Left renal pelvis (tissue), 4 donors: Measurements from ENCODE around the gene B3GALNT2. TPM values are rescaled to one million over a fixed set of nuclear protein-coding genes. Genes with fewer than 3 reads are reported as not detected.
A peak's percentile ranks its signal among the peaks of the same experiment; 100 is the strongest.
"Not testable (repeated sequence)": the region's sequence is repeated elsewhere in the genome, so short reads cannot be mapped to it uniquely, and the experiment has no call there.

Experiments
- DNase-seq, 4 donors: peaks; one replicate each; pipeline ENCODE4 v3.0.0-alpha.2; 2013; ENCODE audit warnings: low read depth in 4 of 4, low spot score in 3 of 4
- polyA plus RNA-seq, 4 donors: library from polyadenylated mRNA; unstranded; fragments of 120-200 nt; gene quantifications; one replicate each; pipeline ENCODE4 v1.2.1, GENCODE V29; 2013; ENCODE audit not compliant: insufficient read length in 4 of 4

The B3GALNT2 gene
- polyA plus RNA-seq, 4 donors, result 21.1 to 32.9 (median 24.8) TPM

DNA sequence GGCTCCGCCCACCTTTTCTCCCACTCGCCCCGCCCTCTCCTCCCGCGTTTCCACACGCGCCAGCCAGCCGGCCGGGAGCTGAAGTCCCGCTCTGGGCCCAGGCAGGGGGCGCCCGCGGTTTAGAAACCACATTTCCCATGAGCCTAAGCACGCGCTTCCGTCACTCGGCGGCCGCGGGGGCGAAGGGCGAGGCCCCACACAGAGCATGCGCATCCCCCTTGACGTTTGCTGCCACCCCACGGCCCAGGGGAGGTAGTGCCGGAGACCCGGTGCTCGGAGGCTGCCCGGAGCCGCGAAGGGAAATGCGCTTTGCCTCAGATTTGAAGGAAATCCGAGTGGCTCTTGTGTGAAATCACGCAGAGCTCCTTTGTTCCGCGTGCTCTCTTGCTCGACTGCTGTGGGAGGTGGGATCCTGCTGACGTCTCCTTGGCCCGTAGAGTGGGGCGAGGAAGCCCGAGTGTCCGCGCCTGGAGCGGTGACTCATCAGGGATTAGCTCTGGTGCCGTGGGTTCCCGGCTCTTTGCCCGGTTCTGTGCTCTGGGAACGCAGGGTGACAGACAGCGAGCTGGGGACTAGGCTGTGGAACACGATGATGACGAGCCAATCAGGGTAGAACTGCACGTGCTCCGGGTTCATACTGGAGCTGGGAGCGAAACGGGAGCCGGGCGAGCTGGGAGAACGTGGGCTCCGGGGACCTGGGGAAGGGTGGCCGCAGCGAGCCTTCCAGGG is 406 bp upstream of the B3GALNT2 start:
- peak; percentile 94 to 98 (median 98) for DNase-seq

DNA sequence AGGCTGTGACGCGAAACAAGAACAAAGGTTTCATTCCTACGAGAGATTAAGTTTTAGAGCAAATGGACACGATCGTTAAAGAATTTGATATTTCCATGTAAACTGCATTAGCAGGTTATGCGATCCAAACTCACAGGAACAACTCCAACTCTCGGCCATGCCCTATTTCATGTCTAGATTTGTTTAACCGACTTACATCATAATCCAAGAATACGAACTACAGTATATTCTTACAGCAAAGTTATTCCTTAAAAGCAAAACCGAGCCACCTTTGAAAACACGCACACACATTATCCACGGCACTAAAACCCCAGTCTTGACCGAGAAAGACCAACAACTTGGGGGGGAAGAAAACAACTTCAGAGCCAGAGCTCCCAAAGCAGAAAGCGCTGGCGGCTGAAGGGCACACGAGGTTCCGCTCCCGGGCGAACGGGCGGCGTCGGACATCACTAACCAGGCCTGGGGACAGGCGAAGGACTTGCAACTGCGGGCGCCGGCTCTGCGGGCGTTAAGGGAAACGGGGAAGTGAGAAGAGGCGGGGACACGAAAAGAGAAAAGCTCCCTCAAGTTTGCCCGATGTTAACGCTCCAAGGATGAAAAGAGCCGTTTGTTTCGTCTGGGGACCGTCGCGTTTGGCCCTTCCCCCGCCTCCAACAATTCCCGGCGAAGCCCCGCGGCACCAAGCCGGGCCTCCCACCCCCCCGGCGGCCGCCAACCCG is 690 bp downstream of the B3GALNT2 start:
- peak; percentile 24 to 54 (median 36) for DNase-seq

DNA sequence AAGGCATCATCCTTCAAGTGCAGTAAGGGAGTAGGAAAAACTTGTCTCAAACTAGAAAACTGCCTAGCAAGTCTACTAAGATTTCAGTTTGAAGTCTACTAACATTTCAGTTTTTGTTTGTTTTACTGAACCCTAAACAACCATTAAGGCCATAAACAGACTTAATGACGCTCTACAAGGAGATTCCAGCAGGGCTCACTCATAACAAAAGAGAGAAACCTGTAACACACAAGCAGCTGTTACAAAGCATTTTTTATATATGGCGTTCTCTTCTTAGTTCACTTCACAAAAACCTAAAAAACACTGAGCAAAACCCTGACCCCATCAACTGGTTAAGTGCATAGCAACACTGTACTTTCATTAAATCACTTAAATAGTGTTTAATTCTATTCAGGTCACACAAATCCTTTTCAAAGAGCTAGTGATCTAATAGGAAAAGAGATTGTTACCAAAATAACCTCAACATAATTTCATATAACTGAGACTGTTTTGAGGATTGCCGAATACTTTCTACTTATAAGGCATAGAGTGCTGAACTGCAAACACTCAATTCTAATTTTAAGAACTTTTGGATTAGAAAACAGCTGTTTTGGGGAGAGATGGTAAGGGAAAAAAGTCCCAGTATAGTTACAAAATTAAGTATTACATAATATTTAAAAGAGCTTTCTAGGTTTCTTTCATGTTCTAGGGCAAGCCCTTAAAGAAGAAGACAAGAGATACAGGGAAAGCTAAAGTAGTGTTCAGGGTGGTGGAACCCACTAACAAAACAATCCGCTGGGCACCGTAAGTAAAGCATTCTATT is 1.4 kb downstream of the B3GALNT2 start:
- DNase-seq, result peak; percentile 20 to 45 (median 36)

DNA sequence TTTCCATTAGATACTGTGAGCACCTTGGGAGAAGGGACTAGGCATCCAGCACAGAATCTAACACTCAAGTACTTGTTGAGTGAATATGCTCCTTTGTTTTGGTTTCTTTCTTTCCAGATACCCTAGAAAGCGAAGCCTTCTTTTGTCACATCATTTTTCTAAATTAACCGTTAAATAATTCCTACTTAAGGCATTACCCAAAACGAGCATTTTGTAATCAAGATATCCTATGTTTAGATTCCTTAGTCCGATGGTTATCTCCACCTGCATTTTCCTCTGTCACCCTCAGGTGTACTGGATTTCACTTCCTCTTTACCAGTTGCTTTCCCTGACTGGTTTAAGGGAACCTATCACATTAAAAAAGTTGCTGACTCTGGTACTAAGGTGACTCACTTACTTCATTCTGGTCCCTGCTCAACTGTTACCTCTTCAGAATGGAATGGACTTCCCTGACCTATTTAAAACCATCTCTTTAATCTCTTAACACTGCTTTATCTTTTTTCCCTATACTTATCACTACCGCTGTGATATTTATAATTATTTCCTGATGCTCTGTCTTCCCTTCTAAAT is 3.2 kb downstream of the B3GALNT2 start:
- no peak for DNase-seq

DNA sequence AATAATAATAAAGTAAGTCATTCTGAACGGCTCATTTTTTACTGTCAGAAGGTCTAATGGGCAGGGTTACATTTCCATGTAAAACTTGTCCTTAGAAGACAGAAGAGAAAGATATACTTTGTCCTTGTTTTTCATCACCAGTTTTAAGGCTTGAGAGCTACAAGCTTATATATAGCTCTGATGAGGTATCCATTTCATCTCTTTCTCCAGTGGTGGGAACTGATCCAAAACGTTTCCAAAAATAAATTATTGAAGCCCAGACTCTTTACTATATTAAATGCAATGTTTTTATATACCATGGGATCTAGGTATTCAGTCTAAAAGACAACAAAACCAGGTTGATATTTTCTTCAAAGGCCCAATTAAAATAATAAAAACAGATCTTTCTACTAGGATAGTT is 8.7 kb downstream of the B3GALNT2 start:
- DNase-seq, result no peak

DNA sequence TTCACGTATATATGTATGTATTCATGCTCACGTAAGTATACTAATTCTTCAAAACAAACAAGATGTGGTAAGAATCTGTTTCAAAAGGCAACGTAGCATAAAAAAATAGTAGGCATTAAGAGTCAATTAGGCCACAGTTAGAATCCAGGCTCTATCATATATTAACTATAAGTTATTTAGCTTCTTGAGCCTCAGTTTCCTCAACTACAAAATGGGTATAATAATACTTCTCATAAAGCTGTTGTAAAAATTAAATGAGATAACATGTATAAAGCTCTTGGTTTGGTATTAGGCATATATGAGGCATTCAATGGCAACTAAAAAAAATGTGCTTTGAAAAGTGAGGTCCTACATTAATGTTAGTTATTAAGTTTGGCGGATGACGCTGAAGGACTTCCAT is 9.2 kb downstream of the B3GALNT2 start:
- DNase-seq, result no peak

DNA sequence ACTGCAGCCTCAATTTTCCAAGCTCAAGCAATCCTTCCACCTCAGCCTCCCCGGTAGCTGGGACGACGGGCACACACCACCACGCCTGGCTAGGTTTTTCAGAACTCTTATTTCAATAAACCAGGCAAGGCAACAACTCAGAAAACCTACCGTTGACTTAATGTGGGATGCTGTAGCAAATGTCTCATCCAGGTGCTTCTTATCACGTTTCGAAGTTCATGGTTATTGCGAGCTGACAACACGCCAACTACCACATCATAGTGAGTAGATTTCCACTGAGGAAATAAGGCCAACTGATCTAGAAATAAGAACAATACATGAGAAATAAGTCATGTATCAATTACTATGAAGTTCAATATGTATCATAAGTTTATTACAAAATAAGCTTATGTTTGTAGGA is 9.7 kb downstream of the B3GALNT2 start:
- no peak for DNase-seq

DNA sequence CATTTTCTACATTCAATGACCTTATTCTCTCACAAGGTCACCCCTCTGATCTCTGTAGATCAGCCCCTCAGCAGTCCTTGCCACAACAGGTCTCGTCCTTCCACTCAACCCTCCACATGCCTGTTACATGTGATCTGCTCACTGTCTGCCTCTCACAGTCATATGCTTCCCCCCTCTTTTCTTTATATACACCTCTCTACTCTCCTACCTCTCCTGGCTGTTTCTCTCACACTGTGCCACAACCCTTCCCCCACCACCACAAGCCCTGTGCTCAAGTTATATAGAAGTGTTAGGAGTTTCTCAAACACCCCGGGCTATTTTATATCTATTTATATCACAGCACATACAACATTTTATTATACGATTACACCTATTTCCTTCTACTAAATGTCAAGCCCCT is 12.6 kb downstream of the B3GALNT2 start:
- no peak for DNase-seq

DNA sequence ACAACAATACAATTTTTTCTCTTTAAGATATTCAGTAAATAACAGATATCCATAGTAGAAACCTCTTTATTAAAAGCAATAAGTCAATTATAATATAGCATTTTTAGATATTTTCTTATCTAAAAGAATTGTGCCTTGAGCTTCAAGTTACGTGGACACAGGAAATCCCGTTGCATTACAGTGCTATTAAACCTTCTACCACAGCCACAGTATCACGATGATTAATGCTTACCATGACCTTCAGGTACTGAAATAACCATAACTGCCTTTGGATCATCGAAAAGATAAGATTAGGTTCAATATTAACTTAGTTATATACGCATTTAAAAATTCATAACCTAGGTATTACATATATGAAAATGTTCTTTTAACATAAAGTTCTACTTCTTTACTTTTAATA is 17.9 kb downstream of the B3GALNT2 start:
- DNase-seq, result no peak

DNA sequence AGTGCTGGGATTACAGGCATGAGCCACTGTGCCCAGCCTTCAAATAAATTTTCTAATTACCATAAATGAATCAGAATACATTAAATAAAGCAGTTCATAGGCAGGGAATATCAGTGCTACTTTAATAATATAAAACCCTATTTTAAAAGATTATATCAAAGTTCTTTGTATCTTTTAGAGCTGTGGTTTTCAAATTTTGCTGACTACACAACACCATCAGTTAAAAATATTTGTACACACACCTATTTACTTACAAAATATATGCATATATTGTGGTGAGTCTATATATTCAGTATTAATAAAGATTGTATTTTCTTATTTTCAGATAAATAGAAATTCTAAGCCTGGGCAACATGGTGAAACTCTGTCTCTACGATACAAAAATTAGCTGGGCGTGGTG is 18.7 kb downstream of the B3GALNT2 start:
- no peak for DNase-seq

DNA sequence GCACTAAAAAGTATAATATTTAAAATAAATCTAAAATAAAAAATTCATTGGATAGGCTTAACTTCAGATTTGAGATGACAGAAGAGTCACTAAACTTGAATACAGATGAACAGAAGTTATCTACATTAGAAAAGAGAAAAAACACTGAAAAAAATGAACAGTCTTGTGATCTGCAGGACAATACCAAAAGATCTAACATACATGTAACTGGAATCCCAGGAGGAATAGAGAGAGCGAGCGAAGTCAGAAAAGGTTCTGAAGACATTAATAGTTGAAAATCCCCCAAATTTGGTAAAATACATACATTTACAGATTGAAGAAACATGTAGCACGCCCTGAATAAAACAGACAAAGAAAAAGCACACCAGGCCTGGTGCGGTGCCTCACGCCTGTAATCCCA is 21.2 kb downstream of the B3GALNT2 start:
- DNase-seq, result no peak

DNA sequence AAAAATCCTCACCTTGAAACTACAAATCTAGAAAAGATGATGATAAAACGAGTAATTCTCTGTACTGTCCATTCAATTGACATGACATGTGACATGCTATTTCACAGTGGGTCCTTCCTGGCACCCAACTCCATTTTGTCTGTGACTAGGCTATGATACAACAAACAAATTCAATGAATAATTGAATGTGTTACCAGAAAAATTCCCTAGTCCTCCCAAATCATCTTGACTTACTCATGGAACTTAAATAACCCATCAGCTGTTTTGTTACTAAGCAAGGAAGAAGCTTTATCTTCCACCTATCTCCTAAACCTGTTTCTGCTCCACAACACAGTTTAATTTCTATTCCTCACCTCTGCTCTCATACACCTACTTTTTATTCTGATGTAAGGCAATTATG is 30.4 kb downstream of the B3GALNT2 start:
- DNase-seq, result no peak

DNA sequence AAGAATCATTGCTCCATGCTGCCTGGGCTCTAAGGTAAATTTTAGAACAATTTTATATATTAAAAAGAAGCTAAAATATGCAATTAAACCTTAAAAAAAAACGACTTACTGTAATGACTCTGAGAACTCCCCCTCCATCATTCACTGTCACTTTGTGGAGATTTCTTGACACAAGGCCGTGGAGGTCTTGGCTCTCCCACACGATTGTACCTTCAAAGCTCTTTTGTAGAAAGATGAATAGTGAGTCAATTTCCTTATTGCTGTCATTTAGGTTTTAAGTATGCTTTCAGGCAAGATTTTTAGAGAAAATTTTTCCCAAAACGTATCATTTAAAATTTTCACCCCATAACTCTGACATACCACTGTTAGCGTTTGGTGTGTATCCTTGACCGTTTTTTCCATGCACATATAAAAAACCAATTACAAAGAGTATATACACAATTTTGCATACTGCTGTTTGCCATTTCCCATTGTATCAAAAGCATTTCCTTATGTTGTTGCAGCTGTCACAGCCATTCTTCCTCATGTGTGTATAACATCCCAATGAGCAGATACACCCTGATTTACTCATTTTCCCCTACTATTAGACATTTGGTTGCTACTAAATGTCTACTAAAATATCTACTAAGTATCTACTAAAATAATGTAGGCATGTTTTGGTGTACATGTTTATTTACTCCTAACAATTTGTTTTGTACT is 33.4 kb downstream of the B3GALNT2 start:
- no peak for DNase-seq

DNA sequence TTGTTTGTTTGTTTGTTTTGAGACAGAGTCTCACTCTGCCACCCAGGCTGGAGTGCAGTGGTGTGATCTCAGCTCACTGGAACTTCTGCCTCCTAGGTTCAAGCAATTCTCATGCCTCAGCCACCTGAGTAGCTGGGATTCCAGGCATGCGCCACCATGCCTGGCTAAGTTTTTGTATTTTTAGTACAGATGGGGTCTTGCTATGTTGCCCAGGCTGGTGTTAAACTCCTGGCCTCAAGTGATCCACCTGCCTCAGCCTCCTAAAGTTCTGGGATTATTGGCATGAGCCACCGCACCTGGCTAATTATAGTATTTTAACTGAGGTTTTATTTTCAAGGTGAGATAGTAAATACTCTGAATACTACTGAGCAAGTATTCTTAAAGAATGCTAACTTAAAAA is 34.4 kb downstream of the B3GALNT2 start:
- DNase-seq, result not testable (repeated sequence)

DNA sequence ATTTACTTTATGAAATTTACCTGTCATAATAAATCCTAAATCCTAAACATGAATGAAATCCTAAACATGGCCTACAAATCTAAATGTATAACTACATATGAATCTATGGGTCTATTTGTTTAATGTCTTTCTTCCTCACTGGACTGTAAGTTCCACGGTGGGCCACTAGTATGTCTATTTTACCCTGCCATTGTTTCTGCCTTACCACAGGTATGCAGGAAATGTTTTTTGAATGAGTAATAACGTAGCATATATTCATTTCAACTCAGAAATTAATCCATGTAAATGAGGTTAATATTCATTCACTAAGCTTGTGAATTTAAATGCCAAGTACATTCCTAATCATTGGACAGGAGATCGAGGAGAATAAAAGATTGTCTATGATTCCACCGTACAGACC is 35.3 kb downstream of the B3GALNT2 start:
- DNase-seq, result no peak

DNA sequence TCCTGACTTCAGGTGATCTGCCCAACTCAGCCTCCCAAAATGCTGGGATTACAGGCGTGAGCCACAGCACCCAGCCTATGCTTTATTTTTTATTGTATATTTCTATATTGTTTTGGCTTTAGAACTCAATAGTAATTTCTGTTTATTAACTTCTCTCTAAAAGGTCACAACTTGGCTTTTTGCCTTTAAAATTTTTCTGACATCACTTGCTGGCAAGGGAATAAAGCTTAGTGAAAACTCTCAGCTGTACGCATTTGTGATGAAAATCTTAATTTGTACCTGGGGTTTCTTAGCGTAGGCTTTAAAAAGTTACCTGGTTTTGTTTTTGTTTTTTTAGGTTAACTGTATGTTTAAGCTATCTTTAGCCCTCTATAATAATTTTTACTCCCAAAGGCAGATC is 36.2 kb downstream of the B3GALNT2 start:
- no peak for DNase-seq

DNA sequence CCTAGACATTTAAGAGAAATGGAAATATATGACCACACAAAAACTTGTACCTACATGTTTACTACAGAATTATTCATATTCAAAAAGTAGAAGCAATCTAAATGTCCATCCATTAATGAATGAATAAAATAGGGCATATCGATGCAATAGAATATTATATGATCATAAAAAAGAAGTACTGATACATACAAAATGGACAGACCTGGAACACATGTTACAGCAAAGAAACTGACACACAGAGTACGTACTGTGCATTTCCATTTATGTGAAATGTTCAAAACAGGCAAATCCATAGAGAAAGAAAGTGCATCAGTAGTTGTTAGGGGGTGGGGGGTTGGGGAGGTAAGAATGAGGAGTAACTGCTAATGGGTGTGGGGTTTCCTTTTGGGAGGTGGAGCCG is 39.2 kb downstream of the B3GALNT2 start:
- DNase-seq, result no peak

DNA sequence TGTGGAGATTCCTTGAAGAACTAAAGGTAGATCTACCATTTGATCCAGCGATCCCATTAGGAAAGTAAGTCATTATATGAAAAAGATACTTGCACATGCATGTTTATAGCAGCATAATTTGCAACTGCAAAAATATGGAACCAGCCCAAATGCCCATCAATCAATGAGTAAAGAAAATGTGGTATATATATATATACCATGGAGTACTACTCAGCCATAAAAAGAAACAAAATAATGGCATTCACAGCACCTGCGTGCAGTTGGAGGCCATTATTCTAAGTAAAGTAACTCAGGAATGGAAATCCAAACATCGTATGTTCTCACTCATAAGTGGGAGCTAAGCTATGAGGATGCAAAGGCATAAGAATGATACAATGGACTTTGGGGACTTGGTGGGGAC is 41.4 kb downstream of the B3GALNT2 start:
- DNase-seq, result not testable (repeated sequence)

DNA sequence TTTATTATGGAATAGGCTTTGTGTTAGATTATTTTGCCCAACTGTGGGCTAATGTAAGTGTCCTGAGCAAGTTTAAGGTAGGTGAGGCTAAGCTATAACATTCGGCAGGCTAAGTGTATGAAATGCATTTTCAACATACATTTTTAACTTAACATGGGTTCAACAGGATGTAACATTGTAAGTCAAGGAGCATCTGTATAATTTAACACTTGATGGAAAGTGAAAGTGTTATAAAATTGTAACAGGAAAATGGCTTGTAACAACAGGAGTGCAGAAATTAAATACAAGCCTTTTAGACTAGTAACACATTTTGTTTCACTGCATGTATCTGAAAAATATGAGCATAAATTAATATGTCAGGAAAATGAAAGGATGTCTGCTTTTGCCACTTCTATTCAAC is 42.3 kb downstream of the B3GALNT2 start:
- DNase-seq, result no peak

DNA sequence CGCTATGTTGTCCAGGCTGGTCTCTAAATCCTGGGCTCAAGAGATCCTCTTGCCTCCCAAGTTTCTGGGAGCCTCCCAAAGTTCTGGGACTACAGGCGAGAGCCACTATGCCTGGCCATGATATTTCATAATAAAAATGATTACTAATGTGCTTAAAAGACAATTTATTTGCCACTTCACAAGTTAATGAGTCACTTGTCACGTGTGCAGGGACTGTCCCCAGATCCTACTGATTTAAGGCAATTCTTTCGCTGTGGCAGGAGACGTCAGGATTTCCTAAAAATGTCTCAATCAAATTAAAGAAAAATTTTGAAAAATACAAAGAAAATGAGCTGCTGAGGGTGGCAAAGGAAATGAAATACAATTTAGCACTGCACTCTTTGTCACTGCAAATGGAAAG is 43.5 kb downstream of the B3GALNT2 start:
- DNase-seq, result no peak

DNA sequence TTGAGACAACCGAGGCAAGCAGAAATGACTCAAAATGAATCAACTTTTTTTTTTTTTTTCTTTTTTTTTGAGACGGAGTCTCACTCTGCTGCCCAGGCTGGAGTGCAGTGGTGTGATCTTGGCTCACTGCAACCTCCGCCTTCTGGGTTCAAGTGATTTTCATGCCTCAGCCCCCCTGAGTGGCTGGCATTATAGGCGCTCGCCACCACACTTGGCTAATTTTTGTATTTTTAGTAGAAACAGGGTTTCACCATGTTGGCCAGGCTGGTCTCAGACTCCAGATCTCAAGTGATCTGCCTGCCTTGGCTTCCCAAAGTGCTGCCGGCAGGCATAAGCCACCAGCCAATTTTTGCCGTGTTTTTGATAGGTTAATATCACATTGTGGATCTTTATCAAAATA is 46.4 kb downstream of the B3GALNT2 start:
- DNase-seq, result not testable (repeated sequence)
